ENCODE measurements around the gene ACY1. TPM values are rescaled to one million over a fixed set of nuclear protein-coding genes. Genes with fewer than 3 reads are reported as not detected.
A peak's percentile ranks its signal among the peaks of the same experiment; 100 is the strongest.

Gene ACY1
- total RNA-seq, 1 donor from 2014 or later: 13.2 TPM

- Mint-ChIP-seq H3K27me3 (ENCODE audit: unreplicated experiment) (peaks cover 42% of the 10 kb centered on the region), H3K36me3 (ENCODE audit: unreplicated experiment) (peaks cover 11% of the 10 kb centered on the region), H3K9me3 (ENCODE audit: unreplicated experiment) (peaks cover 48% of the 10 kb centered on the region), H3K27ac (ENCODE audit: unreplicated experiment) (peak overlapping the region; percentile 100), H3K4me3 (ENCODE audit: unreplicated experiment) (peak overlapping the region; percentile 98), H3K4me1 (ENCODE audit: low read depth, unreplicated experiment) (peaks cover 34% of the 10 kb centered on the region)
- peak; percentile 77 for DNase-seq
- no peak for TF ChIP-seq CTCF (IDR thresholded peaks at IDR 0.05; ENCODE audit: partially characterized antibody, unreplicated experiment)
These were observed 19.3 kb upstream of the ACY1 start for GRCh38 chr3:51963951-51964451.

- DNase-seq: no peak
- peaks cover 43% of the 10 kb centered on the region for H3K27me3 Mint-ChIP-seq (ENCODE audit: unreplicated experiment)
- no peak for TF ChIP-seq CTCF (IDR thresholded peaks at IDR 0.05; ENCODE audit: partially characterized antibody, unreplicated experiment)
- peaks cover 14% of the 10 kb centered on the region for H3K36me3 Mint-ChIP-seq (ENCODE audit: unreplicated experiment)
- peaks cover 49% of the 10 kb centered on the region for H3K9me3 Mint-ChIP-seq (ENCODE audit: unreplicated experiment)
- H3K4me3 Mint-ChIP-seq (ENCODE audit: unreplicated experiment): peak overlapping the region; percentile 98
- H3K27ac Mint-ChIP-seq (ENCODE audit: unreplicated experiment): peak overlapping the region; percentile 100
- H3K4me1 Mint-ChIP-seq (ENCODE audit: low read depth, unreplicated experiment): peaks cover 37% of the 10 kb centered on the region
These were observed 18.8 kb upstream of the ACY1 start for GRCh38 chr3:51964521-51964920.

- DNase-seq: no peak
- peak overlapping the region; percentile 98 for H3K4me3 Mint-ChIP-seq (ENCODE audit: unreplicated experiment)
- peaks cover 38% of the 10 kb centered on the region for H3K4me1 Mint-ChIP-seq (ENCODE audit: low read depth, unreplicated experiment)
- peak overlapping the region; percentile 100 for H3K27ac Mint-ChIP-seq (ENCODE audit: unreplicated experiment)
- peaks cover 48% of the 10 kb centered on the region for H3K9me3 Mint-ChIP-seq (ENCODE audit: unreplicated experiment)
- TF ChIP-seq CTCF (IDR thresholded peaks at IDR 0.05; ENCODE audit: partially characterized antibody, unreplicated experiment): no peak
- H3K36me3 Mint-ChIP-seq (ENCODE audit: unreplicated experiment): peaks cover 14% of the 10 kb centered on the region
- peaks cover 36% of the 10 kb centered on the region for H3K27me3 Mint-ChIP-seq (ENCODE audit: unreplicated experiment)
These were observed 17.3 kb upstream of the ACY1 start for GRCh38 chr3:51966016-51966415.

- Mint-ChIP-seq H3K4me1 (ENCODE audit: low read depth, unreplicated experiment) (peaks cover 33% of the 10 kb centered on the region), H3K4me3 (ENCODE audit: unreplicated experiment) (peak overlapping the region; percentile 98), H3K9me3 (ENCODE audit: unreplicated experiment) (peaks cover 43% of the 10 kb centered on the region), H3K36me3 (ENCODE audit: unreplicated experiment) (peaks cover 14% of the 10 kb centered on the region), H3K27me3 (ENCODE audit: unreplicated experiment) (peaks cover 36% of the 10 kb centered on the region), H3K27ac (ENCODE audit: unreplicated experiment) (peak overlapping the region; percentile 100)
- DNase-seq: peak; percentile 49
- no peak for TF ChIP-seq CTCF (IDR thresholded peaks at IDR 0.05; ENCODE audit: partially characterized antibody, unreplicated experiment)
These were observed 16.8 kb upstream of the ACY1 start for GRCh38 chr3:51966486-51966885.

- no peak for TF ChIP-seq CTCF (IDR thresholded peaks at IDR 0.05; ENCODE audit: partially characterized antibody, unreplicated experiment)
- Mint-ChIP-seq H3K27me3 (ENCODE audit: unreplicated experiment) (peaks cover 32% of the 10 kb centered on the region), H3K27ac (ENCODE audit: unreplicated experiment) (peak overlapping the region; percentile 100), H3K4me1 (ENCODE audit: low read depth, unreplicated experiment) (peaks cover 29% of the 10 kb centered on the region), H3K4me3 (ENCODE audit: unreplicated experiment) (peak overlapping the region; percentile 98), H3K9me3 (ENCODE audit: unreplicated experiment) (peaks cover 40% of the 10 kb centered on the region), H3K36me3 (ENCODE audit: unreplicated experiment) (peaks cover 14% of the 10 kb centered on the region)
- DNase-seq: no peak
These were observed 16.4 kb upstream of the ACY1 start for GRCh38 chr3:51966922-51967383.

Data from glutamatergic neuron (in vitro differentiated cells).